Inflammatory macrophage treated with lipopolysaccharide for 1 hour (primary cell): ENCODE data around the gene C4orf54.

Source experiments
- DNase-seq, 2 donors: peaks; one replicate each; pipeline ENCODE4 v3.0.0-alpha.2; 2020 to 2022

Gene C4orf54

DNA sequence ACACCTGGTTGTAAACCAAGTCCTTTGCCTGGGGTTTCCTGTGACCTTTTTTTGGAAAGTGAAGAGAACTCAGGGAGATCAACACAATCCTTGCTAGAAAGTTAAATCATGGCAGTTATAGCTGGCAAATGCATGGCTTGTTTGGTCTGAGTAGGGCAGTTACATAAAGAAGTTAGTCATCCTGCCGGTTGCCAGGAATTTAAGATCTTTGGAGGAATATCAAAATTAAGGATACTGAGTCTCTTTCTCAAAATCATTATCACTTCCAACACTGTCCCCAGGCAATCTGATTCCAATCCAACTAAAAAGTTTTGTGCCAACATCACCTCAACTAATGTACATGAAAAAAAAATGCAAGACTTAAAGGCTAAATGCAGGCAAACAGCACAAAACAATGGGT is 40.3 kb downstream of the C4orf54 start:
- no peak for DNase-seq

DNA sequence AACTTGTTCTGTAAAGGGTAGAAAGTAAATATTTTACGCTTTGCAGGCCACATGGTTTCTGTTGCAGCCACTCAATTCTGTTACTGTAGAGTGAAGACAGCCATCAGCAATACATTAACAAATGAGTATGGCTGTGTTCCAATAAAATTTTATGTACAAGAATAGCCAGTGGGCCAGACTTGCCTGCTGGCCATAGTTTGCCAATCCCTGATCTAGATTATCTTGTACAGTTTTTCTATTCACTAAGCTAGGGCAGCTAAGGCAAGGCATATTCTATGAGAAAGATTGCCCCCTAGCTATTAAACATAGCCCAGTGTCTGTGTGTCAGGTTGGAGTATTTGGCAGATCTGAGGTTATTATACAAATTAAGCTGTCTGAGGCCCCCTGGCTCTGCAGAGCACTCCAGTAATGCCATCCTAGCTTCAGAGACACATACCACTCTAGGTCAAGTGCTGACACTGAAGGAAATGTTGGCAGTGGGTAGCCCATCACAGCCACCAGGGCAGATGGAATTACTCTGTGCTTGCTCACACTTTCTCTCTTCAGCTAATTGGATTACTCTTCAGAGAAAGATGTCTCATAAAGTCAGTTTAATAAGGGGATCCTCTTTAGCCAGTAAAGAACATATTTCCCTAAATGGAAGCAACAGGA is 42.3 kb downstream of the C4orf54 start:
- no peak for DNase-seq

DNA sequence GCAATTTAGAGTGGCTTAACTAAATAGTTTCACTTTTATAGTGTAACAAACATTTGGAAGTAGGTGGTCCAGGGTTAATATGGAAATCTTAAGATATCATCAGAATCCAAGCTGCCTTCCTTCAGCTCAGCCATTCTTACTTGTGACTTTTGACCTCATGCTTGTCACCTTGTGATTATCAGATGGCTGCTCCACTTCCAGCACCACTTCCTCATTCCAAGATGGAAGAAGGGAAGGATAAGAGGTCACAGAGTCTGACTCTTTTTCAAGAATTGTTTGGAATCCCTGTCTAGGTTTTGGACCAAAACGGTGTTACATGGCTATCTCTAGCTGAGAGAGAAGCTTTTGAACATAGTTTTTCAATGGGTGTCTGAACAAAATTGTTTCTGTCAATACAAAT is 43.1 kb downstream of the C4orf54 start:
- peak in 1 of 2 donors; percentile 1 for DNase-seq

DNA sequence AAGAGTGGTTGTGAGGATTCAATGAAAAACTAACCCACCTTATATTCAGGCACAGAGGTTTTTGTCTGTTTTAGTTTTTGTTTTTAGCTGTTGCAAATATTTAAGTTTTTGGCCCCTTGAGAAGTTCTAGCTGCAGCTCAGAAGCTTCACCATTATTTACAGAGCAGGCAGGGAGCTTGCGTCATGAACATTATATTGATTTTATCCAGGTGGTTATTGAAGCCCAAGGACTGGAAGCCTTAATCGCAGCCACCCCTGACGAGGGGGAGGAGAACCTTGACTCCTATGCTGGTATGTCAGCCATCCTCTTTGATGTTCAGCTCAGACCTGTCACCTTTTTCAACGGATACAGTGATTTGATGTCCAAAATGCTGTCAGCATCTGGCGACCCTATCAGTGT is 44.9 kb downstream of the C4orf54 start:
- DNase-seq = no peak

DNA sequence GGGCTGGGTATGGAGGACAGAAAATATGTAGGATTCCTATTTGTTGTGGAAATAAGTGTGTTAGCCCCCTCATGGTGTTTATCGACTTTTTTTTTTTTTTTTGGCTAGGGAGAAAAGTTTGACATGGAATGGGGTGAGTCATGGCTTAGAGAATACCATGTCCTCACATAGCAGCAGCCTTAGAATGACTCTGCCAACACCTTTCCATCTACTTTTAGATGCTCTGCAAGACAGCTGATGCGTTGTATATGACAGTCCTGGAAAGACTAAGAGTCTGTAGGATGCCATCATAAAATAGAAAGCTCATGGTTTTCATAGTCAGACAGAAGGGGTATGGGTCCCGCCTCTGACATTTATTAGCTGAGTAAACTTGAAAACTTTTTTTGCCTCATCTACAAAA is 45.3 kb downstream of the C4orf54 start:
- no peak for DNase-seq

DNA sequence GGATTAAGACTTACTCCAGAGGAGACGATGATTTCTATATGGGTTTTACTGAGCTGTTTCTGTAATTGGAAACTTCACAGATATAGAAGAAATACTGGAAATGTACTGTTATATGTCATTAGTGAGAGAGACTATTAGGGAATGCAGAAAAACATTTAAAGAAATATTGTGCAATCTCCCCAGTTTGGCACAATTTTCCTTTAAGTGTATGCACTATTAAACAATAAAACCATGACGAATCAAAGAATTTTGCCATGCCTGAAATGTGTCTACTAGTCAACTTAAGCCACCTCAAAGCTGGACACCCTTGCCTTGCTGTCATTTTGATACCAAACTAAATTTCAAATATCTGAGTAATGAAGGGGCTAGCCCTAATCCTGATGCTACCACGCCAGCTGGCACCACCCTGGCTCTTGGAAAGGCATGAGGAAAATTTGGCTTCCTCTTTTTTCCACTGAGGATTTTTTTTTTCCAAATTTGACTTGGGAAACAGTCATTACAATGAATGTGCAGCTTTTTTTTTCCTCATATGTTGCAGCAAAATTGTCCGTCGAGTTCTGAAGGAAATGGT is 46.9 kb downstream of the C4orf54 start:
- DNase-seq = no peak

DNA sequence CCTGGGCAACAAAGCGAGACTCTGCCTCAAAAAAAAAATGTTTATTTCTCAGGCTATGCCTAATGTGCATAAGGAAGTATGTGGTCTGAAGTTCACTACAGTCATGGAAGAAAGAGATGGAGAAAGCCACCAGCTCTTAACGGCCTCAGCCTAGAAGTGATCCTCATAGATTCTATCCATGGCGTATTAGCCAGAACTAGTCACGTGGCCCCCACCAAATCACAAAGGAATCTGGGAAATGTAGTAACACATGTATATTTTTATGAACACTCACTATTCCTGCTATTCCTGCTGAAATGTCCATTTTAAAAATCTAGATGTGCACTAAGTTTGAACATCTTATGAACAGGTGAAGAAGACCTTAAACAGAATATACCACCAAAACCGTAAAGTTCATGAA is 49.2 kb downstream of the C4orf54 start:
- DNase-seq = no peak
